HG03520 (cell line): Measurements from ENCODE around the gene CYTH3.
"Not testable (repeated sequence)": the region's sequence is repeated elsewhere in the genome, so short reads cannot be mapped to it uniquely, and the experiment has no call there.

Experiments
- ATAC-seq: cut with Tn5 transposase; IDR thresholded peaks from one replicate; pipeline ENCODE4 v1.9.1; 2021; ENCODE audit warnings: mild to moderate bottlenecking, moderate library complexity; ENCODE audit not compliant: unreplicated experiment

CYTH3 gene, protein sequence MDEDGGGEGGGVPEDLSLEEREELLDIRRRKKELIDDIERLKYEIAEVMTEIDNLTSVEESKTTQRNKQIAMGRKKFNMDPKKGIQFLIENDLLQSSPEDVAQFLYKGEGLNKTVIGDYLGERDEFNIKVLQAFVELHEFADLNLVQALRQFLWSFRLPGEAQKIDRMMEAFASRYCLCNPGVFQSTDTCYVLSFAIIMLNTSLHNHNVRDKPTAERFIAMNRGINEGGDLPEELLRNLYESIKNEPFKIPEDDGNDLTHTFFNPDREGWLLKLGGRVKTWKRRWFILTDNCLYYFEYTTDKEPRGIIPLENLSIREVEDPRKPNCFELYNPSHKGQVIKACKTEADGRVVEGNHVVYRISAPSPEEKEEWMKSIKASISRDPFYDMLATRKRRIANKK

DNA sequence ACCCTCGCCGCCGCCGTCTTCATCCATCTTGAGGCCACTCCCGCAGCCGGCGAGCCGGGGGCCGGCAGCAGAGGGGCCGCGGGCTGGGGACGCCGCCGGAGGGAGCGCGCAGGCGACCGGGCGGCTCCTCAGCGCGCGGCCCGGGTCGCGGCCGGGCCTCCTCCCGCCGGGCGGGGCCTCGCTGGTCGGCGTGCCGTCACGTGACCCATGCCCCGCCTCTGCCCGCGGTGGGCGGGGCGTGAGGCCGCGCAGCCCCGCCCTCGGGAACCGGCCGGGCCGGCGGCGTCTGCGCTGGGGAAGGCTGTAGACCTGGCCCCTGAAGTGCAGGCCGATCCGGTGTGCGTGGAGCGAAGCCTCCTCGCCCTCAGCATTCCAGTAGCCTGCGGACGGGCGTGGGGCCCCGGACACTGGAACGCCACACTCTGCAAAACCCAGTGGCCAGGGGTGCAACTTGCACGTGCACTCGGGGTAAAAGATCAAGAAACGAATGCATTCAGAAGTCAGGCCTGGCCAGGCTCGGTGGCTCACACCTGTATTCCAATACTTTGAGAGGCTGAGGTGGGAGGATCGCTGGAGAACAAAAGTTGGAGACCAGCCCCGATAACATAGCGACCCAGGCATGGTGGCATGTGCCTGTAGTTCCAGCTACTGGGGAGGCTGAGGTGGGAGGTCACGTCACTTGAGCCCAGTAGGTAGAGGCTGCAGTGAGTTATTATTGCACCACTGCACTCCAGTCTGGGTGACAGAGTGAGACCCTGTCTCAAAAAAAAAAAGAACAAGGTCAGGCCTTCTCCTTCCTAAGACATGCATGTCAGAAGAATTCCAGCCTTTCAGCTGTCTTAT, at the start of gene CYTH3:
Gene CYTH3 (minus strand): TSS at position 144 of the 843 bp plus-strand sequence. CDS start 117 bp downstream, at position 27.
- ATAC-seq: peak; percentile 75

DNA sequence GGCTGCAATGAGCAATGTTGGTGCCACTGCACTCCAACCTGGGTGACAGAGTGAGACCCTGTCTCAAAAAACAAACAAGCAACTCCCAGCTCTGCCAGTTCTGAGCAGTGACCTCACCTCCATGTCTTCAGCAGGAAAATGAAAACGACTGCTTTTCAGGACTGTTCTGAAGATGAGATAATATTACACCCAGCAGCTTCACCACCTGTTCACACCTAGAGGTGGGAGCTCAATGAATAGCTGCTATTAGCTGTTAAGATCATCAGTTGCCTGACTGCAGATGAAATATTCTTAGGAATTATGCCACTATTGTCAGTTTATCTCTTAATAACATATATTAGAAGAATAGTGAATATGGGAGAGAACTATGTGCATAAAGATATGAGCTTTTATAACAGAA, 48.4 kb upstream of the CYTH3 start:
- ATAC-seq: no peak

DNA sequence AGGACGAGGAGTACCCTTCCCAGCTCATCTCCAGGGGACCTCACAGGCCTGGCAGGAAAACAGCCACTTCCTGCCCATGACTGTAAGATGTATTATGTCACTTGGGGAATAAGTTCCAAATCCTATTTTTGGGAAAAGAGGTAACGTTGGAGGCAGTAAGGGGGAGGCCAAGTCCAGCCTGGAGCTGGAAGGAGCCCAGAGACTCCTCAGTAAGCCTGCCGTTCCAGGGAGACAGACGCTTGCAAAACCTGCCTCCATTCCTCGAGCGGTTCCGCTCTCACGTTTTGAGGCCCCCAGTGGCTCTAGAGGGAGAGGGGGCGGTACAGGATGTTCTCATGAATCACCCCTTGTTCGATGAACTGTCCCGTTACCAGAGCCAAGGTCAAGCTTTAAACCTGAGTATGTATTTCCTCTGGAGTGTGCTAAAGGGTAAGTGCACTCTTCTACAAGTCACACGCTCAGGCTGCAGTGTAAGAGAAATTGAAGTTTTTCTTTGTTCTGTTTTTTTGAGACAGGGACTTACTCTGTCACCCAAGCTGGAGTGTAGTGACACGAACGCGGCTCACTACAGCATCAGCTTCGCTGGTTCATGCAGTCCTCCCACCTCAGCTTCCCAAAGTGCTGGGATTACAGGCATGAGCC, 45.5 kb upstream of the CYTH3 start:
- ATAC-seq: no peak

DNA sequence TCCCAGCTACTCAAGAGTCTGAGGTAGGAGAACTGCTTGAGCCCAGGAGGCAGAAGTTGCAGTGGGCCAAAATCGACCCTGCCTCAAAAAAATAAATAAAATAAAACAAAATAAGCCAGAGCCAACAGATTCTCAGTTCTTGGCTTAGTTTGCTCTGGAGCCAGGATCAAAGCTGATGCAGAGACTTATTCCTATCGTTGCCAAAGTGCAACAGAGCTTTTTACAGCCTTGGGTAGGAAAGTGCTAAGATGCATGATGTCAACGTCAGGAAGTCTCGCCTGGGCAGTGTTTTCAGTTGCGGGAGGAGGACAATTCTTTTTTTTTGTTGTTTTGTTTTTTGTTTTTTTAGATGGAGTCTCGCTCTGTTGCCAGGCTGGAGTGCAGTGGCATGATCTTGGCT, 43.8 kb upstream of the CYTH3 start:
- ATAC-seq: no peak

DNA sequence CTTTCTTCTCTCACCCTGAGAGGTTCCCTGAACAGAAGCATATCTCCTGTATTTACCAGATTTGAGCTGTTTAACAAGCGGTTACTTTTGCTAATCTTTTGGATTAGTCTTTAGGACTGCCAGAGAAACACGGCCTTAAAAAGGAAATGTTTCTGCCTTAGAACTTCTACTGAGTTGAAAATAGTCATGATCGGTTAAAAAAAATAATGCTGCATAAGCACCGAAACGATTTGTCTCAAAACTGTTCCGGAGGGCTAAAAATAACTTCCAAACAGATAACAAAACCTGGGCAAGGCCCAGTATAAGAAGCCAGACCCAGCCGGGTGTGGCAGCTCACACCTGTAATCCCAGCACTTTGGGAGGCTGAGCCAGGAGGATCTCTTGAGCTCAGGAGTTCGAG, 43.3 kb upstream of the CYTH3 start:
- no peak for ATAC-seq

DNA sequence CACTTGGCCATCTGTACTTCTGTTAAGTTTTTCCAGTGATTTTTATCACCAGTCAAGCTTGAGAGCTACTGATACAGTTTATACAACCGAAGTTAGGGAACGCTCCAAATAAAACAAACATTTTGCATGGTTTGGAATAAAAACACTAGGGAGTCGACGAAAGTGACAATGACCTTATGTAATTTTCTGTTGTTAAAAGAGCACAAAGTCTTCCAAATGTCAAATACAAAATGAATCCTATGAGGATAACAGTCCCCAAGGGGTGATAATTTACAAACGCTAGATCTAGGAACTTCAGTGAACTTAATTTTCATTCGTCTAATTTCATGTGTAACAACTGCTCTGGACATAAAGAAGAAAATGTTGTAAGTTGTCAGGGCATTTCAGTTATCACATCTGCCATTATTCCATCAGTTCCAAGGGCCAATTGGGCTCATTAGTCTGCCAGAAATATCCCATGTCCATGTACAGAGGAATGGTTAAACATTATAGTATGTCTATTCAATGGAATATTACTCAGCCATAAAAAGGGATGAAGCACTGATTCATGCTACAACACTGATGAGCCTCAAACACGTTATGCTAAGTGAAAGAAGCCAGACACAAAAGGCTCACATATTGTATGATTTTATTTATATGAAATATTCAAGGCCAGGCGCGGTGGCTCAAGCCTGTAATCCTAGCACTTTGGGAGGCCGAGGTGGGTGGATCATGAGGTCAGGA, 38.0 kb upstream of the CYTH3 start:
- ATAC-seq: no peak

DNA sequence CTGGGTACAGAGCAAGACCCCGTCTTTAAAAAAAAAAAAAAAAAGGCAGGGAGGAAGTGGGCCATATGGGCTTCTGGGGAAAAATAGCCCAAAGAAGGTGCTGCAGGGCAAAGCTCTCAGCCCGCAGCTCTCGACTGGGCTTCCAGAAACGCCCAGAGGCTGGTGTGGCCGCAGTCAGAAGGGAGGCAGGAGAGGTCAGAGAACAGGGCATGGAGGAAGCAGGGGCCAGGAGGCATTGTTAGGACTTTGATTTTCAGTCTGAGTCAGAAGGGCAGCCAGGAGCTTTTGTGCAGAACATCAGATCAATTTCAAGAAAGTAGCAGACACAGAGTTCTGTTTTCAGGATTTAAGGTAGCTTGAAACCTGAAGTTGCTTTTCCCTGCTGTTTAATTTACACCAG, 35.3 kb upstream of the CYTH3 start:
- ATAC-seq: no peak

DNA sequence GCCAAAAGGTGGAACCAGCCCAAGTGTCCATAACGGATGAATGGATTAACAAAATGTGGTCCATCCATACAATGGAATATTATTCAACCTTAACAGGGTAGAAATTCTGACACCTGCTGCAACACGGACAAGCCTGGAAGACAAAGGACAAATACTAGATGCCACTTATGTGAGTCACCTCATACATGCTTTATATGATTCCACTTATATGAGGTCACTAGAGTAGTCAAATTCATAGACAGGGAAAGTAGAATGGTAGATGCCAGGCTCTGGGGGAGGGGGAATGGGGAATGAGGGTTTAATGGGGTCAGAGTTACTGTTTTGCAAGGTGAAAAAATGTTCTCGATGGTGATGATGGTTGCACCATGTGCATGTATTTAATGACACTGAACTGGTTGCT, 34.0 kb upstream of the CYTH3 start:
- ATAC-seq: no peak

DNA sequence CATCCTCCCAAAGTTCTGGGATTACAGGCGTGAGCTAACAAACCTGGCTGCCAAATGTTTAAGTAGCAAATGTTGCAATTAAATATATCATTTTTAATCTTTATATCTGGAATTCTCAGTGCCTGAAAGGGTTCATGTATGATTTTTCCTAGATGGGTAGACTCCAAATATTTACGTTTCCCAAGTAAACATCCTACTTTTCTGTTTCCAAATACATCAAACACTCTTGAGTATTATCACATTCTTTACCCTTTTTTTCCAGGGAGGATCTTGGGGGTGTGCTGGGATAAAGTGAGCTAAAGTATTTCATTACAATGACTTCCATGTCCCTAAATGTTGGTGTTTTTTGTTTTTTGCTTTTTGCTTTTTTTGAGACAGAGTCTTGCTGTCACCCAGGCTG, 32.9 kb upstream of the CYTH3 start:
- ATAC-seq: no peak

DNA sequence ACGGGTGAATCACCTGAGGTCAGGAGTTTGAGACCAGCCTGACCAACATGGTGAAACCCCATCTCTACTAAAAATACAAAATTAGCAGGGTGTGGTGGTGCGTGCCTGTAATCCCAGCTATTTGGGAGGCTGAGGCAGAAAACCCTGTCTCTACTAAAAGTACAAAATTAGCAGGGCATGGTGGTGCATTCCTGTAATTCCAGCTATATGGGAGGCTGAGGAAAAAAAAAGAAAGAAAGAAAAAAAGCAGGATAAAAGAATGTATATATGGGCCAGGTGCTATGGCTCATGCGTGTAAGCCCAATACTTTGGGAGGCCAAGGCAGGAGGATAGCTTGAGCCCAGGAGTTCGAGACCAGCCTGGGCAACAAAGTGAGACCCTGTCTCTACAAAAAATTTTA, 29.0 kb upstream of the CYTH3 start:
- ATAC-seq: not testable (repeated sequence)

DNA sequence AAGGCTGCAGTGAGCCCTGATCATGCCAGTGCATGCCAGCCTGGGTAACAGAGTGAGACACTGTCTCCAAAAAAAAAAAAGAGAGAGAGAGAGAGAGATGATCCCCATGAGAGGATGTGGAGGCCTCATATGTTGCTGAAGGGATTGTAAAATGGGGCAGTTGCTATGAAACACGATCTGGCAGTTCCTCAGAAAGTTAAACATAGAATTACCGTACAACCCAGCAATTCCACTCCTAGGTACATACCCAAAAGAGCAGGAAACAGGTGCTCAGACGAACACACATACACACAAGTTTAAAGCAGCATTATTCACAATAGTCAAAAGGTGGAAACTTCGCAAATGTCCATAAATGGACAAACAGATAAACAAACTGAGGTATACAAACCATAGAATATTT, 27.4 kb upstream of the CYTH3 start:
- no peak for ATAC-seq

DNA sequence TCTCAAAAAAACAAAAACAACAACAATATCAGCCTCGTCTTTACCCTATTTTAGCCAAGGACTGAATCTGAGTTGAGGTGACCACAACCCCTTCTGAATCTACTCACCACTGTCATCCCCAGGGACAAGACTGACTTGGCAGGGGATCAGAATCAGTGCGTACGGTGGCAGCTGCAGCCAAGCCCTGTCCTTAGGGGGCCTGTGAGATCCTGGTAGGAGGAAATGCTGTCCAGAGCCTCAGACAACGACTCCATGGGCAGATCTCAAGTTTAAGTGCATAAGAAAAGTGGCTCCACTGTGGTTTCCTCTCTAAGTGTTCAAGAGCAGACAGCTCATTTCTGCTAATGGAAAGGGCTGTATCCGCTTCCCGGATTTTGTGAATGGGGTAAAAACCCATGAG, 22.4 kb upstream of the CYTH3 start:
- ATAC-seq: no peak

DNA sequence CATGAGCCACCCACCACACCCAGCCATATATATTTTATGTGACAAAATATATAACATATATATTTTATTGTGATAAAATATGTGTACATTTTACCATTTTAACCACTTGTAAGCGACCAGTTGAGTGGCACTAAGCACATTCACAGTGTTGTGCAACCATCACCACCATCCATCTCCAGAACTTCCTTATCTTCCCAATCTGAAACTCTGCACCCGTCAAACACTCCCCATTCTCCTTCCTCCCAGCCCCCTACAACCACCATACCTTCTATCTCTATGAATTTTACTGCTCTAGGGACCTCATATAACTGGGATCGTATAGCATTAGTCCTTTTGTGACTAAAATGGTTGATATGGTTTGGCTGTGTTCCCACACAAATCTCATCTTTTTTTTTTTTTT, 20.8 kb upstream of the CYTH3 start:
- ATAC-seq: no peak

DNA sequence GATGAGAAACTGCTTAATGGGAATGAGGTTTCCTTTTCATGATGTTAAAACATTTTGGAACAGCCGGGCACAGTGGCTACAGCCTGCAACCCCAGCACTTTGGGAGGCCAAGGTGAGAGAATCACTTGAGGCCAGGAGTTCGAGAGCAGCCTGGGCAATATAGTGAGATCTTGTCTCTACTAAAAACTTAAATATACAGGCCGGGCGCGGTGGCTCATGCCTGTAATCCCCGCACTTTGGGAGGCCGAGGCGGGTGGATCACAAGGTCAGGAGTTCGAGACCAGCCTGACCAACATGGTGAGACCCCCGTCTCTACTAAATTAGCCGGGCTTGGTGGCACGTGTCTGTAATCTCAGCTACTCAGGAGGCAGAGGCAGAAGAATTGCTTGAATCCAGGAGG, 19.5 kb upstream of the CYTH3 start:
- ATAC-seq: not testable (repeated sequence)

DNA sequence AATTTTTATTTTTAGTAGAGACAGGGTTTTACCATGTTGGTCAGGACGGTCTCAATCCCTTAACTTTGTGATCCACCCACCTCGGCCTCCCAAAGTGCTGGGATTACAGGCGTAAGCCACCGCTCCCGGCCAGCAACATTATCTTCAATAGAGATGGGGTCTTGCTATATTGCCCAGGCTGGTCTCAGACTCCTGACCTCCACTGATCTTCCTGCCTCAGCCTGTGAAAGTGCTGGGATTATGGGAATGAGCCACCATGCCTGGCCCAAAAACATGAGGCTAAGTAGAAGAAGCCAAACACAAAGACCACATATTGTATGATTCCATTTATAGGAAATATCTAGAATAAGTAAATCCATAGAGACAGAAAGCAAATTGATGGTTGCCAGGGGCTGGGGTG, 19.1 kb upstream of the CYTH3 start:
- ATAC-seq: no peak

DNA sequence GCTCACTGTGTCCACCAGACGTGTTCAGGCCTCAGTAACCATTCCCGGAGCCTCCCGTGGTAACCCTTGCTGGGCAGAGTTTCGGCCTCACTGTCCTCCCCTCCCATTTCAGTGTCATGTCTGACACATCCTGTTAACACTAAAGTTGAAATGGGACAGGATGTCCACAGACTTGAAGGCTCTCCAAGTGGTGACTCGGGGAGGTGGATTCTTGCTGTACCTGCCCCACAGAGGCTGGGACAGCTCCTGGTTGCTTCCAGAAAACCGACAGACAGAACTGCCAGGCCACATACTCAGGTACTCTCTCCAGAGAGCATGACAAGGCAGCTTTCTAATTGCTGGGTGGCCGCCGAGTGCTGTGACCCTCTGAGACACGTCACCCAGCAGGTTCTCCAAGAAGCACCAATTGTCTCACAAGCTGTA, 17.9 kb upstream of the CYTH3 start:
- ATAC-seq: no peak

DNA sequence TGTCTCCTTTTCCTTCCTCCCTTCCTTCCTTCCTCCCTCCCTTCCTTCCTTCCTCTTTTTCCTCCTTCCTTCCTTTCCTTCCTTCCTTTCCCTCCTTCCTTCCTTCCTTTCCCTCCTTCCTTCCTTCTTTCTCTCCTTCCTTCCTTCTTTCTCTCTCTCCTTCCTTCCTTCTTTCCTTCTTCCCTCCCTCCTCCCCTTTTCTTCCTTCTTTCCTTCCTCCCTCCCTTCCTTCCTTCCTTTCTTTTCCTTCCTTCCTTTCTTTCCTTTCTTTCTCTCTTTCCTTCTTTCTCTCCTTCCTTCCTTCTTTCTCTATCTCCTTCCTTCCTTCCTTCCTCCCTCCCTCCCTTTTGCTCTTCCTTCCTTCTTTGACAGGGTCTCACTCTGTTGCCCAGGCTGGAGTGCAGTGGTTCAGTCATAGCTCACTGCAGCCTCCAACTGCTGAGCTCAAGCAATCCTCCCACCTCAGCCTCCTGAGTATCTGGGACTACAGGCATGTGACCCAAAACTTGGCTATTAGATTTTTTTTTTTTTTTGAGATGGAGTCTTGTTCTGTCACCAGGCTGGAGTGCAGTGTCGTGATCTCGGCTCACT, 15.9 kb upstream of the CYTH3 start:
- no peak for ATAC-seq

DNA sequence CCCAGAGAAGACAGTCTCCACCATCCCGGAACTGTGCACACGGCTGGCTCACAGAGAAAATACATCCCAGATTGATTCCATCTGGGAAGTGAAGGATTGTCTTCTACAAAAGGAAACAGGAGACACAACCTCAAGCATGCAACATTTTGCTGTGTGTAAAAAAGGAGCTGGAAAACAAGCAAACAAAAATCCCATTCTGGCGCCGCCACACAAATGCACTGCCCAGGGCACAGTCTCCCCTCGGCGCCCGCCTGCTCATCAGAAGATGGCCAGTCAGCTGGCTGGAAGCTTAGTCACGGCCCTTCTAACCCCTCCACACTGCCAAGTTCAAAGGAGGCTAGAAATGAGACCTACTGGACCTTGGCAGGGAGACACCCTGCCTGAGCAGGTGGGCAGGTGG, 14.1 kb upstream of the CYTH3 start:
- ATAC-seq: no peak

DNA sequence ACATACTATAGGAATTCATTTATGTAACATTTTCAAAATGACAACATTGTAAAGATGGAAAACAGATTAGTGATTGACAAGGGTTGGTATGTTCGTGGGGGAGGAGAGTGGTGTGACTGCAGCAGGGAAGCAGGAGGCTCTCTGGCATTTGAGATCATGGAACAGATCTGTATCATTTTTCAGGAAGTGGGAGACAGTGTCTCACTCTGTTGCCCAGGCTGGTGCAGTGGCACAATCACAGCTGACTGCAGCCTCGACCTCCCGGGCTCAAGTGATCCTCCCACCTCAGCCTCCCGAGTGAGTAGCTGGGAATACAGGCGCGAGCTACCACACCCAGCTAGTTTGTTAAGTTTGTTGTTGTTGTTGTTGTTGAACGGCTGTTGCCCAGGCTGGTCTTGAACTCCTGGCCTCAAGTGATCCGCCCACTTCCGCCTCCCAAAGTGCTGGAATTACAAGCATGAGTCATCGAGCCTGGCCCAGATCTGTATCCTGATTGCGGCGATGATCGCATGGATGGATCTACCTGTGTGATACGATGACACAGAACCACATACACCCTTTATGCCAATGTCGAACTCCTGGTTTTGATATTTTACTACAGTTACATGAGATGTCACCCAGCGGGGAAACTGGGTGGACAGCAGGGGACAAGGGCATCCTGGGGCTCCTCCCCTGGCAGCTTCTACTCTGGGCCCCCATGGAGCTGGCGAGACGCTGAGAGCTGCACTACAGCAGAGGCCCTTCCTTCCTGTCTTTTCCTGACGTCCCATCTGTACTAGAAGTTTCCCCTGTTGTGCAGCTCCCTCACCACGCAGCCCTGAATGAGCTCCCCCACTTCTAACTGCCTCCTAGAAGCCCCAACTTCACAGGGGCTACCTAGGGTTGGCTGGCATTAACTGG, 12.3 kb upstream of the CYTH3 start:
- no peak for ATAC-seq

DNA sequence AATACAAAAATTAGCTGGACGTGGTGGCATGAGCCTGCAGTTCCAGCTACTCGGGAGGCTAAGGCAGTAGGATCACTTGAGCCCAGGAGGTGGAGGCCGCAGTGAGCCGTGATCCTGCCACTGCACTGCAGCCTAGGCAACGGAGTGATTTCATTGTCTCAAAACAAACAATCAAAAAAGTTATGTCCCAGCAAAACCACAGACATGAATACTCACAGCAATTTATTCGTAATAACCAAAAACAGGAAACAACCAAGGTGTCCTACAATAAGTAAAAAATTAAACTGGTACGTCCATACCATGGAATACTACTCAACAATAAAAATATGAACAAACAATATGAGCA, 11.6 kb upstream of the CYTH3 start:
- no peak for ATAC-seq
